Liver (tissue), 9 donors: ENCODE measurements around the gene TWIST2. TPM values are rescaled to one million over a fixed set of nuclear protein-coding genes. Genes with fewer than 3 reads are reported as not detected.

Experiments
- DNase-seq: peaks from one replicate; pipeline ENCODE4 v3.0.0-alpha.2; 2017; ENCODE audit warnings: low spot score
- H3K27ac ChIP-seq, 2 donors: one replicate each; pipeline ENCODE4 v1.7.0; 2013; ENCODE audit warnings: inconsistent platforms in 2 of 2, low read length in 2 of 2, control low read depth in 1 of 2, low read depth in 1 of 2, mild to moderate bottlenecking in 1 of 2
- H3K27me3 ChIP-seq, 4 donors: one replicate each; pipeline versions ENCODE4 v1.6.1 to v1.7.0; 2013; ENCODE audit warnings: low read length in 3 of 4, inconsistent platforms in 1 of 4, mild to moderate bottlenecking in 1 of 4, moderate library complexity in 1 of 4; ENCODE audit not compliant: control insufficient read depth in 4 of 4, insufficient read depth in 4 of 4
- H3K36me3 ChIP-seq, 4 donors: one replicate each; pipeline versions ENCODE4 v1.6.1 to v1.7.0; 2013; ENCODE audit warnings: low read length in 3 of 4, mild to moderate bottlenecking in 3 of 4, low read depth in 1 of 4, moderate library complexity in 1 of 4; ENCODE audit not compliant: control insufficient read depth in 4 of 4, insufficient read depth in 3 of 4
- H3K4me1 ChIP-seq, 4 donors: one replicate each; pipeline versions ENCODE4 v1.6.1 to v1.7.0; 2013; ENCODE audit warnings: low read length in 3 of 4, mild to moderate bottlenecking in 3 of 4, moderate library complexity in 1 of 4; ENCODE audit not compliant: control insufficient read depth in 4 of 4, insufficient read depth in 4 of 4
- H3K4me3 ChIP-seq, 3 donors: one replicate each; pipeline versions ENCODE4 v1.6.1 to v1.7.0; 2013; ENCODE audit warnings: low read length in 3 of 3, control low read depth in 1 of 3, low read depth in 1 of 3, mild to moderate bottlenecking in 1 of 3
- H3K9ac ChIP-seq, 2 donors: one replicate each; pipeline ENCODE4 v1.7.0; 2013; ENCODE audit warnings: low read length in 2 of 2, mild to moderate bottlenecking in 2 of 2, moderate library complexity in 2 of 2, control low read depth in 1 of 2, low read depth in 1 of 2
- H3K9me3 ChIP-seq, 4 donors: one replicate each; pipeline versions ENCODE4 v1.6.1 to v1.7.0; 2013; ENCODE audit warnings: low read length in 3 of 4; ENCODE audit not compliant: control insufficient read depth in 4 of 4
- ATF3 ChIP-seq: IDR thresholded peaks from 2 replicates; pipeline ENCODE4 v1.6.1; 2016; ENCODE audit warnings: antibody characterized with exemption
- CTCF ChIP-seq: fragments of 150-350 bp; IDR thresholded peaks from 2 replicates; pipeline ENCODE4 v1.5.1; 2017; ENCODE audit warnings: improper control_type of control experiment, low read depth, low read length; ENCODE audit not compliant: missing input control
- EGR1 ChIP-seq, 2 donors: IDR thresholded peaks; 2 replicates each; pipeline ENCODE4 v1.6.1; 2016 to 2018; ENCODE audit warnings: antibody characterized with exemption in 2 of 2, low read depth in 2 of 2
- FOXA1 ChIP-seq: IDR thresholded peaks from 2 replicates; pipeline ENCODE4 v1.6.1; 2016; ENCODE audit warnings: antibody characterized with exemption
- FOXA2 ChIP-seq: IDR thresholded peaks from 2 replicates; pipeline ENCODE4 v1.6.1; 2016; ENCODE audit warnings: antibody characterized with exemption
- GABPA ChIP-seq, 2 donors: IDR thresholded peaks in 1 of 2; conservative IDR thresholded peaks in 1 of 2; 2 replicates each; pipeline ENCODE4 v1.6.1; 2016; ENCODE audit warnings: antibody characterized with exemption in 2 of 2, mild to moderate bottlenecking in 1 of 2, moderate library complexity in 1 of 2
- HNF4A ChIP-seq, 2 donors: conservative IDR thresholded peaks; 2 replicates each; pipeline ENCODE4 v1.6.1; 2016; ENCODE audit warnings: antibody characterized with exemption in 2 of 2, mild to moderate bottlenecking in 2 of 2
- HNF4G ChIP-seq: IDR thresholded peaks from 2 replicates; pipeline ENCODE4 v1.6.1; 2016; ENCODE audit warnings: antibody characterized with exemption
- JUND ChIP-seq, 2 donors: IDR thresholded peaks; 2 replicates each; pipeline ENCODE4 v1.6.1; 2016; ENCODE audit warnings: antibody characterized with exemption in 2 of 2
- NR2F2 ChIP-seq: IDR thresholded peaks from 2 replicates; pipeline ENCODE4 v1.6.1; 2016; ENCODE audit warnings: antibody characterized with exemption
- RAD21 ChIP-seq, 2 donors: IDR thresholded peaks; 2 replicates each; pipeline ENCODE4 v1.6.1; 2016; ENCODE audit warnings: antibody characterized with exemption in 2 of 2, mild to moderate bottlenecking in 2 of 2
- RXRA ChIP-seq, 2 donors: IDR thresholded peaks; 2 replicates each; pipeline ENCODE4 v1.6.1; 2017 to 2018; ENCODE audit warnings: antibody characterized with exemption in 2 of 2, mild to moderate bottlenecking in 1 of 2
- SP1 ChIP-seq: IDR thresholded peaks from 2 replicates; pipeline ENCODE4 v1.6.1; 2018; ENCODE audit warnings: antibody characterized with exemption, mild to moderate bottlenecking
- TAF1 ChIP-seq: conservative IDR thresholded peaks from 2 replicates; pipeline ENCODE4 v1.6.1; 2016; ENCODE audit warnings: antibody characterized with exemption, mild to moderate bottlenecking
- YY1 ChIP-seq: IDR thresholded peaks from 2 replicates; pipeline ENCODE4 v1.6.1; 2016; ENCODE audit warnings: antibody characterized with exemption, mild to moderate bottlenecking
- ZBTB33 ChIP-seq: IDR thresholded peaks from 2 replicates; pipeline ENCODE4 v1.6.1; 2016; ENCODE audit warnings: antibody characterized with exemption
- WGBS: extraction: QIAGEN DNeasy Blood & Tissue Kit; methylation state at CpG from one replicate; pipeline ENCODE4 v1.1.7; 2013; 5-methylcytosine and 5-hydroxymethylcytosine counted together
- polyA plus RNA-seq, 2 donors: library from polyadenylated mRNA; stranded (reverse) in 1 of 2; unstranded in 1 of 2; fragments of 200-250 nt in 1 of 2; fragments of >200 nt in 1 of 2; fragmentation: Nextera tagmentation in 1 of 2; extraction: Ambion mirVana in 1 of 2; gene quantifications; one replicate each; pipeline versions ENCODE4 v1.2.1 to v1.2.3, GENCODE V29; 2013 to 2015
- total RNA-seq, 2 donors: library from RNA; depleted of rRNA; stranded (reverse); fragments of >200 nt; gene quantifications; one replicate each; pipeline ENCODE4 v1.2.3, GENCODE V29; 2014
- TF ChIP-seq, protein P1 (sequence below): IDR thresholded peaks from 2 replicates; pipeline ENCODE4 v1.6.1; 2016; ENCODE audit warnings: antibody characterized with exemption, mild to moderate bottlenecking
- TF ChIP-seq, protein P2 (sequence below): IDR thresholded peaks from 2 replicates; pipeline ENCODE4 v1.6.1; 2016; ENCODE audit warnings: antibody characterized with exemption
- donor health status: healthy.
- donor health status: healthy.
- donor health status: healthy.
- donor health status: healthy.
- donor health status: healthy.

TWIST2 gene
- total and polyA plus RNA-seq, 4 donors = 0.17 to 0.20 (median 0.19) TPM; not detected in 1

DNA sequence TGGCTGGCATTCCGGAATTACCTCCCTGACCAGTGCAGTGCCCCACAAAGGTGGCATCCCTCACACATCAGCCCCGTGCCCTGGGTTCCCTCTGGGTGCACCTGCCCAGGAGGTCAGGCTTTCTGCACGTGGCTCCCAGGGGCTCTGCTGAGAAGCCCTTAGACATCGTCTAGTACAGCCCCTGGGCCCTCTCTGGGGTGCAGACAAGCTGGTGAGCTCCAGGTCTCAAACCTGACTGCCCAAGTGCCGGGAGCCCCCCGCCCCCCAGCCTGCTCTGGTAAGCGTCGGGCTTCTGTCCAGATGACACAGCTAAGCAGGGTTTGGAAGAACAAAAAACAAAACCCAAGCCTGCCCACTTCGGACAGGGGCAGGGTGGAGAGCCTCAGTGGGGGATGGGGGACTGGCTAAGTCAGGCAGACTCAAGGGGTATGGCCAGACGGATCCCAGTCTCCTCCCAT is 20.2 kb downstream of the TWIST2 start:
- no peak for DNase-seq
- TF ChIP-seq FOXA2 (no peak), HNF4A (conservative IDR thresholded peaks at IDR 0.05) (no peak), RAD21 (IDR thresholded peaks at IDR 0.05) (no peak), SP1 (no peak), RXRA (IDR thresholded peaks at IDR 0.05) (no peak), ZBTB33 (no peak), YY1 (no peak), TAF1 (no peak), ATF3 (no peak), GABPA (IDR thresholded peaks at IDR 0.05 in 1 of 2, conservative IDR thresholded peaks at IDR 0.05 in 1 of 2) (no peak)
- H3K27ac ChIP-seq = no peak overlapping the region
- H3K9me3 ChIP-seq = no peaks in the 10 kb centered on the region
- no peak overlapping the region for H3K9ac ChIP-seq
- no peak overlapping the region for H3K4me3 ChIP-seq
- 82% methylated on average over 10 of the region's 10 CpGs for WGBS
- H3K4me1 ChIP-seq = no peaks in the 10 kb centered on the region
- no peaks in the 10 kb centered on the region for H3K27me3 ChIP-seq
- no peaks in the 10 kb centered on the region for H3K36me3 ChIP-seq

GRCh38 chr2:238868616-238869292 is 20.9 kb downstream of the TWIST2 start:
- TF ChIP-seq TAF1 (no peak), NR2F2 (no peak), FOXA1 (no peak), HNF4G (no peak), ZBTB33 (no peak), RXRA (IDR thresholded peaks at IDR 0.05) (no peak), HNF4A (conservative IDR thresholded peaks at IDR 0.05) (no peak), SP1 (no peak), FOXA2 (no peak), GABPA (IDR thresholded peaks at IDR 0.05 in 1 of 2, conservative IDR thresholded peaks at IDR 0.05 in 1 of 2) (no peak), CTCF (no peak), JUND (IDR thresholded peaks at IDR 0.05) (no peak), YY1 (no peak), RAD21 (IDR thresholded peaks at IDR 0.05) (no peak), ATF3 (no peak), EGR1 (IDR thresholded peaks at IDR 0.05; ENCODE audit: low read depth in 2 of 2) (no peak)
- TF ChIP-seq, protein P1, sequence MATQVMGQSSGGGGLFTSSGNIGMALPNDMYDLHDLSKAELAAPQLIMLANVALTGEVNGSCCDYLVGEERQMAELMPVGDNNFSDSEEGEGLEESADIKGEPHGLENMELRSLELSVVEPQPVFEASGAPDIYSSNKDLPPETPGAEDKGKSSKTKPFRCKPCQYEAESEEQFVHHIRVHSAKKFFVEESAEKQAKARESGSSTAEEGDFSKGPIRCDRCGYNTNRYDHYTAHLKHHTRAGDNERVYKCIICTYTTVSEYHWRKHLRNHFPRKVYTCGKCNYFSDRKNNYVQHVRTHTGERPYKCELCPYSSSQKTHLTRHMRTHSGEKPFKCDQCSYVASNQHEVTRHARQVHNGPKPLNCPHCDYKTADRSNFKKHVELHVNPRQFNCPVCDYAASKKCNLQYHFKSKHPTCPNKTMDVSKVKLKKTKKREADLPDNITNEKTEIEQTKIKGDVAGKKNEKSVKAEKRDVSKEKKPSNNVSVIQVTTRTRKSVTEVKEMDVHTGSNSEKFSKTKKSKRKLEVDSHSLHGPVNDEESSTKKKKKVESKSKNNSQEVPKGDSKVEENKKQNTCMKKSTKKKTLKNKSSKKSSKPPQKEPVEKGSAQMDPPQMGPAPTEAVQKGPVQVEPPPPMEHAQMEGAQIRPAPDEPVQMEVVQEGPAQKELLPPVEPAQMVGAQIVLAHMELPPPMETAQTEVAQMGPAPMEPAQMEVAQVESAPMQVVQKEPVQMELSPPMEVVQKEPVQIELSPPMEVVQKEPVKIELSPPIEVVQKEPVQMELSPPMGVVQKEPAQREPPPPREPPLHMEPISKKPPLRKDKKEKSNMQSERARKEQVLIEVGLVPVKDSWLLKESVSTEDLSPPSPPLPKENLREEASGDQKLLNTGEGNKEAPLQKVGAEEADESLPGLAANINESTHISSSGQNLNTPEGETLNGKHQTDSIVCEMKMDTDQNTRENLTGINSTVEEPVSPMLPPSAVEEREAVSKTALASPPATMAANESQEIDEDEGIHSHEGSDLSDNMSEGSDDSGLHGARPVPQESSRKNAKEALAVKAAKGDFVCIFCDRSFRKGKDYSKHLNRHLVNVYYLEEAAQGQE = no peak
- TF ChIP-seq, protein P2, sequence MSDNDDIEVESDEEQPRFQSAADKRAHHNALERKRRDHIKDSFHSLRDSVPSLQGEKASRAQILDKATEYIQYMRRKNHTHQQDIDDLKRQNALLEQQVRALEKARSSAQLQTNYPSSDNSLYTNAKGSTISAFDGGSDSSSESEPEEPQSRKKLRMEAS = no peak
- H3K9me3 ChIP-seq = no peaks in the 10 kb centered on the region
- no peaks in the 10 kb centered on the region for H3K4me1 ChIP-seq
- no peak overlapping the region for H3K27ac ChIP-seq
- no peak overlapping the region for H3K9ac ChIP-seq
- H3K4me3 ChIP-seq = no peak overlapping the region
- no peaks in the 10 kb centered on the region for H3K36me3 ChIP-seq
- WGBS = 76% methylated on average over 25 of the region's 25 CpGs
- no peaks in the 10 kb centered on the region for H3K27me3 ChIP-seq
- DNase-seq = no peak
